HL-60 (cell line): Measurements from ENCODE around the gene SPANXN5.
"Not testable (repeated sequence)": the region's sequence is repeated elsewhere in the genome, so short reads cannot be mapped to it uniquely, and the experiment has no call there.

Experiments used
- CTCF ChIP-seq: IDR thresholded peaks from one replicate; pipeline ENCODE4 v1.5.1; 2011; ENCODE audit warnings: low read length, control low read depth, inconsistent platforms; ENCODE audit not compliant: insufficient read depth
- SPI1 ChIP-seq: IDR thresholded peaks from 2 replicates; pipeline ENCODE4 v1.6.1; 2012; ENCODE audit warnings: low read depth, mild to moderate bottlenecking, borderline replicate concordance

- TF ChIP-seq SPI1, CTCF: not testable (repeated sequence)
These were observed 23.7 kb downstream of the SPANXN5 start for GRCh38 chrX:52773504-52773903.
